GM13976 (cell line): ENCODE data around the gene DEDD2.

Source experiments
- DNase-seq: peaks from one replicate; pipeline ENCODE4 v3.0.0; 2012; ENCODE audit warnings: low spot score
- in situ Hi-C: fragments of 300-500 bp; cut with MboI; formaldehyde crosslinking; loops from one replicate; pipeline ENCODE4 v1.12.0; 2022; ENCODE audit warnings: low sequenced_read_pairs, mixed read lengths, inconsistent platforms; ENCODE audit not compliant: unreplicated experiment
- TF ChIP-seq, protein P1 (sequence below): IDR thresholded peaks from 2 replicates; pipeline ENCODE4 v1.5.1; 2012; ENCODE audit warnings: borderline replicate concordance, mild to moderate bottlenecking; ENCODE audit not compliant: insufficient read depth; ENCODE audit errors: extremely low read depth, missing control alignments, control extremely low read depth

DEDD2 gene

DNA sequence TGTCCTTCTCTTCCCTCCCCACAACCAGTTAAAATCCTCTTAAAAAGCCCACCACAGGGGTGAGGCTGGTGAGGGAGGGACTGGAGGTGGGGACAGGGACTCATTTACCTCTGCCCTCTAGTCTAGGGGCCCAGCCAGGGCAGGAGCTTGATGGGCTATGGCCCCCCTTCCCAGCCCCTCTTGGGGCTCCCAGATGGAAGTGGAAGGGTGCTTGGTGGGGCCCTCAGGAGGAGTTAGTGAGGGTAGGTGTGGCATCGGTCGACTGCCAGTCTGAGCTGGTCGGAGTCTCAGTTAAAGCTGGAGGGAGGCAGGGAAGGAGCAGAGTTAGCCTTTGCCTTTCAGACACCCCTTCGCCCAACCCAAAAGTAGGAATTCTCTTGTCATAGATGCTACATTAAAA lies 13.1 kb upstream of the DEDD2 start:
- TF ChIP-seq, protein P1, sequence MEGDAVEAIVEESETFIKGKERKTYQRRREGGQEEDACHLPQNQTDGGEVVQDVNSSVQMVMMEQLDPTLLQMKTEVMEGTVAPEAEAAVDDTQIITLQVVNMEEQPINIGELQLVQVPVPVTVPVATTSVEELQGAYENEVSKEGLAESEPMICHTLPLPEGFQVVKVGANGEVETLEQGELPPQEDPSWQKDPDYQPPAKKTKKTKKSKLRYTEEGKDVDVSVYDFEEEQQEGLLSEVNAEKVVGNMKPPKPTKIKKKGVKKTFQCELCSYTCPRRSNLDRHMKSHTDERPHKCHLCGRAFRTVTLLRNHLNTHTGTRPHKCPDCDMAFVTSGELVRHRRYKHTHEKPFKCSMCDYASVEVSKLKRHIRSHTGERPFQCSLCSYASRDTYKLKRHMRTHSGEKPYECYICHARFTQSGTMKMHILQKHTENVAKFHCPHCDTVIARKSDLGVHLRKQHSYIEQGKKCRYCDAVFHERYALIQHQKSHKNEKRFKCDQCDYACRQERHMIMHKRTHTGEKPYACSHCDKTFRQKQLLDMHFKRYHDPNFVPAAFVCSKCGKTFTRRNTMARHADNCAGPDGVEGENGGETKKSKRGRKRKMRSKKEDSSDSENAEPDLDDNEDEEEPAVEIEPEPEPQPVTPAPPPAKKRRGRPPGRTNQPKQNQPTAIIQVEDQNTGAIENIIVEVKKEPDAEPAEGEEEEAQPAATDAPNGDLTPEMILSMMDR, result no peak
- no peak for DNase-seq
- in situ Hi-C loops, result no loop called here

DNA sequence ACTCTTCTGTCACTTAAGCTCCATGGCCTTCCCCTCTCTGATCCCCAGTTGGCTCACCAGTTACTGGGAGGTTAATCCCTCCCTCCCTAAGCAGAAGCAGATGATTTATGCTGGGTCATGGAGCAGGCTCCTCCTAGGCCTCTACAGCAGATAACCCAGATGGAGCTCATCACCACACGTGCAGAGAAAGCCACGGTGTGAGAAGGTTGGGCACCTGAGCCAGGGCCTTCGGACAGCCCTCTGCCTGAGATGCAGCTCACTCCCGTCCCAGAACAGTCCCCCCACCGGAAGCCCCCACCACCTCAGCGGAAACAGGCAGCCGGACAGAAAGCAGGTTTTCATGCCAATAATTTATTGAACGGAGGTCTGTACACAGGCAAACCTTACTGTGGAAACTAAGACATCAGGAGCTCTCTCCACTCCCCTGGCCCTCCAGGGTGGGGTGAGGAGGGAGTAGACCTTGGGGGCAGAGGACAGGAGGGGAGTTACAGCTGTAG lies 12.4 kb upstream of the DEDD2 start:
- no peak for DNase-seq
- in situ Hi-C loops, result no loop called here
- TF ChIP-seq, protein P1, result no peak

- DNase-seq, result no peak
- in situ Hi-C loops, result no loop called here
- TF ChIP-seq, protein P1, result no peak
These were observed 11.9 kb upstream of the DEDD2 start for GRCh38 chr19:42229301-42229854.

DNA sequence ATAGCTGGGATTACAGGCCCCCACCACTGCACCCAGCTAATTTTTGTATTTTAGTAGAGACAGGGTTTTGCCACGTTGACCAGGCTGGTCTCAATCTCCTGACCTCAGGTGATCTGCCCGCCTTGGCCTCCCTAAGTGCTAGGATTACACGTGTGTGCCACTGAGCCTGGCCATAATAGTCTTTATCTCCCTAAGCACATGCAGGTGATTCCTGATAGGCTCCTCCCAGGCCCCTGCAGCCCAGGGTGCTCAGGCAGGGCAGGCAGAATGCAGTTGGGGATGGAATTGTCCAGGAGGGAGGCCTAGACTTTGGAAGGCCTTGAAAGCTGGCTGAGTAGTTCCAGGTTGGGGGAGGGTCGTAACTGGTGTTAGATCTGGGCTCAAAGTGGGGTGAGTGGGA lies 11.2 kb upstream of the DEDD2 start:
- in situ Hi-C loops, result no loop called here
- TF ChIP-seq, protein P1, result no peak
- no peak for DNase-seq

DNA sequence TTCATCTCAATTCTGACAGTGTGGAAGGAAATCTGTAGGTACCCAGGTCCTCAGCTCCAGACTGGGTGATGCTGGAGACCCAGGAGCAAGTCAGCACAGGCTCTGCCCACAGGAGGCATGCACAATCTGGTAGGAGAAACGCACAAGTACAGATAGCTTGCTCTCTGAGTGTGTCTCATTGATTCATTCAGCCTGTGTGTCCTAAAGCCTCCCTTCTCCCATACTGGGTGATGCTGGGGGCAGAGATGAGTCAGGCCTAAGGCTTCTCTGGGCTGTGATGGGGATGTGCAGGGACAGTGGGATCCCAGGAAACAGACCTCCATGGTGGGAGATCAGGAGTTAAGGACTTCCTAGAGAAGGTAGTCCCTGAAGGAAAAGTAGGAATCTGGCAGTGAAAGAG lies 9.4 kb upstream of the DEDD2 start:
- in situ Hi-C loops, result no loop called here
- DNase-seq, result no peak
- TF ChIP-seq, protein P1, result no peak

DNA sequence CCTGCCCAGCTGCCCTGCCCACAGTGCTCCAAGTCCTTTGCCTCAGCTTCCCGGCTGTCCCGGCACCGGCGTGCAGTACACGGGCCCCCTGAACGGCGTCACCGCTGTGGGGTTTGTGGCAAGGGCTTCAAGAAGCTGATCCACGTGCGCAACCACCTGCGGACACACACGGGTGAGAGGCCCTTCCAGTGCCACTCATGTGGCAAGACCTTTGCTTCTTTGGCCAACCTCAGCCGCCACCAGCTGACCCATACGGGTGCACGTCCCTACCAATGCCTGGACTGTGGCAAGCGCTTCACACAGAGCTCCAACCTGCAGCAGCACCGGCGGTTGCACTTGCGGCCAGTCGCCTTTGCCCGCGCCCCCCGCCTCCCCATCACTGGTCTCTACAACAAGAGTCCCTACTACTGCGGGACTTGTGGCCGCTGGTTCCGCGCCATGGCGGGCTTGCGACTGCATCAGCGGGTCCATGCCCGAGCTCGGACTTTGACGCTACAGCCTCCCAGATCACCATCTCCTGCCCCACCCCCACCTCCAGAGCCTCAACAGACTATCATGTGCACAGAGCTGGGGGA lies 8.3 kb upstream of the DEDD2 start:
- DNase-seq, result no peak
- TF ChIP-seq, protein P1, result no peak
- in situ Hi-C loops, result no loop called here
